CD14-positive monocyte (primary cell): Measurements from ENCODE around the gene ACBD6. TPM values are rescaled to one million over a fixed set of nuclear protein-coding genes. Genes with fewer than 3 reads are reported as not detected.

Source experiments
- DNase-seq, 3 donors: peaks; one replicate each; pipeline ENCODE4 v3.0.0-alpha.2; 2011 to 2022
- H2AFZ ChIP-seq: 2 replicates; pipeline ENCODE4 v1.6.0; 2012; ENCODE audit warnings: mild to moderate bottlenecking, low read depth, low read length, inconsistent platforms; ENCODE audit not compliant: insufficient read depth, poor library complexity, severe bottlenecking
- H3K27ac ChIP-seq, 2 donors: 1 replicate in 1 of 2; 2 replicates in 1 of 2; pipeline ENCODE4 v1.5.1; 2012 to 2013; ENCODE audit warnings: low read length in 2 of 2, control low read depth in 1 of 2, inconsistent platforms in 1 of 2, low read depth in 1 of 2, mild to moderate bottlenecking in 1 of 2
- H3K27me3 ChIP-seq, 2 donors: one replicate each; pipeline versions ENCODE4 v1.6.0 to v1.6.1; 2011 to 2013; ENCODE audit warnings: low read length in 2 of 2; ENCODE audit not compliant: control insufficient read depth in 2 of 2, insufficient read depth in 2 of 2
- H3K36me3 ChIP-seq, 2 donors: replicated peaks in 1 of 2; 1 replicate in 1 of 2; 2 replicates in 1 of 2; pipeline versions ENCODE4 v1.5.1 to v1.6.1; 2012 to 2013; ENCODE audit warnings: low read length in 2 of 2, control low read depth in 1 of 2, inconsistent platforms in 1 of 2, mild to moderate bottlenecking in 1 of 2; ENCODE audit not compliant: insufficient read depth in 2 of 2, control insufficient read depth in 1 of 2
- H3K4me1 ChIP-seq, 2 donors: 1 replicate in 1 of 2; 2 replicates in 1 of 2; pipeline versions ENCODE4 v1.5.1 to v1.6.1; 2012 to 2013; ENCODE audit warnings: low read length in 2 of 2, control low read depth in 1 of 2, inconsistent platforms in 1 of 2, mild to moderate bottlenecking in 1 of 2, moderate library complexity in 1 of 2; ENCODE audit not compliant: insufficient read depth in 2 of 2, control insufficient read depth in 1 of 2
- H3K4me2 ChIP-seq: replicated peaks from 2 replicates; pipeline ENCODE3; 2012; ENCODE audit warnings: low read length, moderate library complexity, mild to moderate bottlenecking; ENCODE audit not compliant: poor library complexity, severe bottlenecking; ENCODE audit errors: extremely low read depth
- H3K4me3 ChIP-seq, 3 experiments: fragments of 200-600 bp in 1 of 3; sonication (generic) in 1 of 3; replicated peaks in 1 of 3; 1 replicate in 2 of 3; 2 replicates in 1 of 3; pipeline ENCODE4 v1.5.1; 2011 to 2013; ENCODE audit warnings: low read length in 3 of 3, mild to moderate bottlenecking in 3 of 3, control low read depth in 2 of 3, low read depth in 2 of 3, inconsistent platforms in 1 of 3, moderate library complexity in 1 of 3
- H3K79me2 ChIP-seq: 2 replicates; pipeline ENCODE4 v1.6.0; 2012; ENCODE audit warnings: mild to moderate bottlenecking, control low read depth, inconsistent platforms, low read length, moderate library complexity; ENCODE audit not compliant: insufficient read depth
- H3K9ac ChIP-seq: 2 replicates; pipeline ENCODE4 v1.6.0; 2017; ENCODE audit warnings: low read length, mild to moderate bottlenecking; ENCODE audit not compliant: insufficient read depth, poor library complexity, severe bottlenecking
- H3K9me3 ChIP-seq, 2 donors: replicated peaks in 1 of 2; 1 replicate in 1 of 2; 2 replicates in 1 of 2; pipeline versions ENCODE4 v1.5.1 to v1.6.1; 2012 to 2013; ENCODE audit warnings: low read length in 2 of 2, control low read depth in 1 of 2; ENCODE audit not compliant: control insufficient read depth in 1 of 2, insufficient read depth in 1 of 2
- H4K20me1 ChIP-seq: 2 replicates; pipeline ENCODE4 v1.6.0; 2012; ENCODE audit warnings: mild to moderate bottlenecking, low read length, control low read depth, moderate library complexity; ENCODE audit not compliant: insufficient read depth
- H3K27ac Mint-ChIP-seq, 7 donors: one replicate each; pipeline ENCODE4 v1.8.0; 2020; ENCODE audit warnings: mild to moderate bottlenecking in 7 of 7, mixed read lengths in 7 of 7, moderate library complexity in 6 of 7, inconsistent platforms in 2 of 7
- H3K27me3 Mint-ChIP-seq, 3 donors: one replicate each; pipeline ENCODE4 v1.8.0; 2021 to 2022; ENCODE audit warnings: low read depth in 3 of 3, mild to moderate bottlenecking in 3 of 3, mixed read lengths in 3 of 3, moderate library complexity in 3 of 3, inconsistent platforms in 1 of 3
- H3K36me3 Mint-ChIP-seq, 2 donors: one replicate each; pipeline ENCODE4 v1.8.0; 2020; ENCODE audit warnings: mixed read lengths in 2 of 2, inconsistent platforms in 1 of 2, mild to moderate bottlenecking in 1 of 2
- H3K4me1 Mint-ChIP-seq: one replicate; pipeline ENCODE4 v1.8.0; 2020; ENCODE audit warnings: mild to moderate bottlenecking, mixed read lengths
- H3K4me3 Mint-ChIP-seq, 2 donors: one replicate each; pipeline ENCODE4 v1.8.0; 2020; ENCODE audit warnings: mild to moderate bottlenecking in 2 of 2, mixed read lengths in 2 of 2, moderate library complexity in 1 of 2
- H3K9me3 Mint-ChIP-seq, 7 donors: one replicate each; pipeline ENCODE4 v1.8.0; 2020 to 2022; ENCODE audit warnings: mixed read lengths in 7 of 7, mild to moderate bottlenecking in 6 of 7, moderate library complexity in 6 of 7, inconsistent platforms in 2 of 7
- CTCF ChIP-seq: fragments of 200-600 bp; IDR thresholded peaks from one replicate; pipeline ENCODE4 v1.8.0; 2022; ENCODE audit warnings: antibody characterized with exemption, mild to moderate bottlenecking
- WGBS: methylation state at CpG from one replicate; pipeline ENCODE4 v1.1.5; 2013; ENCODE audit warnings: missing lambda C conversion rate; ENCODE audit not compliant: insufficient coverage; 5-methylcytosine and 5-hydroxymethylcytosine counted together
- intact Hi-C, 2 donors: fragments of 100-400 bp; cut with micrococcal nuclease; formaldehyde crosslinking; loops; one replicate each; pipeline versions ENCODE4 v1.15.0 to v1.15.1; 2023
- polyA plus RNA-seq, 3 donors: library from polyadenylated mRNA; depleted of rRNA in 1 of 3; unstranded in 2 of 3; stranded (reverse) in 1 of 3; fragments of 300-500 nt in 2 of 3; fragments of >200 nt in 1 of 3; fragmentation: Illumina TruSeq in 2 of 3; gene quantifications; 1 replicate in 2 of 3; 2 replicates in 1 of 3; pipeline ENCODE4 v1.2.3, GENCODE V29; 2012 to 2021

The ACBD6 gene
- polyA plus RNA-seq, 3 donors, result 19.3 to 35.3 (median 19.7) TPM

DNA sequence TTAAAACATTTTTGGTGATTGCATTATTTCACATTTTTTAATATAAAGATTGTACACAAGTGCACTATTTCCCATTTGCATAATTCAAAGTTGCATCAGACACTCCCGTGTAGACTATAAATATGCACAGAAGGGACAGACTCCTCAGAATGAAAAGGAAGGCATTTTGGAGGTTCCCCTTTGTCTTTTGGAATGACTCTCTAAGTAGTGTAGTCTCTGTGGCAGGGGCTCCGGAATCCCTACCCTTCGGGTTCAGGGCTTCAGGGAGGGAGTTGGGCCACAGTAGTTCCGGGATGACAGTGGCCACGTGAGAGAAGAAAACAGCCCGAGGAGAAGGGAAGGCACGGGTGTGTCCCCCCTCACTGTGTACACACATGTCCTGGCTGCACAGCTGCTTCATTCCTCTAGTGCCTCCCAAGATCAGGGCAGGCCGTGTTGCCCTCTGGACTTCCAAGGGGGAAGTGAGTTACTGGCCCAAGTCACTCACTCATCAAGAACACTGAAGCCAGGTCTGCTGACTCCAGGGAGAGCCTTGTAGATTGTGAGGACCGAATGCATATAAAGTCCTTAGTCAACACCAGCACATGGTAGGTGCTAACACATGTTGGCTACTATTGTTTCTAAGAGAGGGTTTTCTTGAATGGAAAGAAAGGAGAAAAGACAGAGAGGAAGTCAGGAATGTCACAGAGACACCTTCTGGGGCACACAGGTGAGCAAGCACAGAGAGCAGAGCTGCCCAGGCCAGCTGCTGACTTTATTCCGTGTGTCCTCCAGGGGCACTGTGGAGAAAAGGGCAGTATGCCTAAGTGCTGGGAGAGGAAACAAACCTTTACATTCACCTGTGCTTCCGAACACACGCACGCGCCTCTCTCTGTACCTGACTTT is 232.5 kb downstream of the ACBD6 start:
- peak overlapping the region in 1 of 2 donors; percentile 63 for H3K4me3 Mint-ChIP-seq
- H3K79me2 ChIP-seq, result no peaks in the 10 kb centered on the region
- H3K36me3 Mint-ChIP-seq, result peaks cover 20 to 31% of the 10 kb centered on the region in 2 donors
- H3K4me2 ChIP-seq, result peak overlapping the region; percentile 14
- no peaks in the 10 kb centered on the region for H4K20me1 ChIP-seq
- H3K9me3 ChIP-seq, result no peaks in the 10 kb centered on the region
- peaks cover 26 to 33% of the 10 kb centered on the region in 2 donors for H3K4me1 ChIP-seq
- H3K27ac ChIP-seq, result peak overlapping the region; percentile 2 to 69
- no peaks in the 10 kb centered on the region for H3K27me3 ChIP-seq
- no peak overlapping the region for H3K9ac ChIP-seq
- 60% methylated on average over 2 of the region's 14 CpGs for WGBS
- H3K4me3 ChIP-seq, result peak overlapping the region in 1 of 3 experiments; percentile 33
- H2AFZ ChIP-seq, result peak overlapping the region; percentile 58
- H3K4me1 Mint-ChIP-seq, result peaks cover 36% of the 10 kb centered on the region
- peak overlapping the region; percentile 47 to 90 (median 84) for H3K27ac Mint-ChIP-seq
- peaks cover 3 to 13% of the 10 kb centered on the region in 2 donors for H3K36me3 ChIP-seq
- H3K9me3 Mint-ChIP-seq, result peaks cover 0 to 3% (median 0%) of the 10 kb centered on the region in 7 donors
- intact Hi-C loops, result loop anchor here in 1 of 2 donors (10.0 kb wide), 1 partner anchor 135 kb away; no protein-coding TSS in a partner anchor
- TF ChIP-seq CTCF, result peak; percentile 19
- peak in 2 of 3 donors; percentile 29 to 34 for DNase-seq
- peaks cover 5 to 13% (median 6%) of the 10 kb centered on the region in 3 donors for H3K27me3 Mint-ChIP-seq

DNA sequence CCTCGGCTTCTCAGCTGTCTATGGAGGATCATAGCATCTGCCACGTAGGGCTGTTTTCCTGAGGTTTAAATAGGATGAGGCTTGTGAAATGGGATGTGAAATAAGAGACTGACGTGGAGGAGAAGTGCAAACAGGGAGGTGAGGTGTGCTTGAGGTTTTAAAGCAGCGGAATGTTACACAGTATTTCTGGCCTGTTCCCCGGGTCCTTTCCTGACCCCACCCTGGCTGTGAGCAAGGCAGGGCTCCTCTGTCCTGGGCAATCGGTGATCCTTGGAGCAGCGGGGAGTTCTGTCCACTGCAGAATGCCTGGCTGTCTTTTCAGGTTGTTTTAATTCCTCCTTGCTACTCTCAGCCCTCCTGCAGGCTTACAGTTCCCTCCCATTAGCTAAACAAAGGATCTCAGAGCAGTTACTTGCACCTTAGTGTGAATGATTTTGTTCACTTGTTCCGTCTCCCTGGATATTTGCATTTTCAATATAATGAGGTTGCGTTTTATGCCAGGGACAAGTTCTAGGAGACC is 233.8 kb downstream of the ACBD6 start:
- H3K9me3 ChIP-seq, result no peaks in the 10 kb centered on the region
- no peaks in the 10 kb centered on the region for H4K20me1 ChIP-seq
- Mint-ChIP-seq H3K9me3 (no peaks in the 10 kb centered on the region), H3K27me3 (peaks cover 9 to 25% (median 17%) of the 10 kb centered on the region in 3 donors), H3K36me3 (peaks cover 9 to 19% of the 10 kb centered on the region in 2 donors), H3K27ac (peak overlapping the region in 3 of 7 donors; percentile 10 to 64 (median 37)), H3K4me3 (no peak overlapping the region), H3K4me1 (peaks cover 36% of the 10 kb centered on the region)
- H3K27ac ChIP-seq, result no peak overlapping the region
- H3K79me2 ChIP-seq, result no peaks in the 10 kb centered on the region
- no peak overlapping the region for H2AFZ ChIP-seq
- H3K9ac ChIP-seq, result no peak overlapping the region
- no peak overlapping the region for H3K4me2 ChIP-seq
- TF ChIP-seq CTCF, result no peak
- peaks cover 2 to 5% of the 10 kb centered on the region in 2 donors for H3K36me3 ChIP-seq
- intact Hi-C loops, result no loop called here
- 58% methylated on average over 5 of the region's 9 CpGs for WGBS
- DNase-seq, result no peak
- peaks cover 26 to 33% of the 10 kb centered on the region in 2 donors for H3K4me1 ChIP-seq
- no peaks in the 10 kb centered on the region for H3K27me3 ChIP-seq
- no peak overlapping the region for H3K4me3 ChIP-seq
